Epithelial cell of proximal tubule (primary cell): ENCODE results near the gene RAPGEF4. TPM values are rescaled to one million over a fixed set of nuclear protein-coding genes. Genes with fewer than 3 reads are reported as not detected.
"Not testable (repeated sequence)": the region's sequence is repeated elsewhere in the genome, so short reads cannot be mapped to it uniquely, and the experiment has no call there.

Experiments used
- DNase-seq: peaks from one replicate; pipeline ENCODE4 v3.0.0-alpha.2; 2011; ENCODE audit warnings: low read depth
- H3K4me3 ChIP-seq: 2 replicates; pipeline ENCODE4 v1.5.1; 2011; ENCODE audit warnings: low read depth, mild to moderate bottlenecking, low read length
- total RNA-seq: library from RNA; depleted of rRNA; stranded (reverse); fragments of >200 nt; gene quantifications from 2 replicates; pipeline ENCODE4 v1.2.3, GENCODE V29; 2015
- TF ChIP-seq, protein P1 (sequence below): conservative IDR thresholded peaks from 2 replicates; pipeline ENCODE4 v1.5.1; 2012; ENCODE audit warnings: low read depth, mild to moderate bottlenecking, low read length

The RAPGEF4 gene
- total RNA-seq, 1 donor from 2014 or later, result 0.81 TPM

DNA sequence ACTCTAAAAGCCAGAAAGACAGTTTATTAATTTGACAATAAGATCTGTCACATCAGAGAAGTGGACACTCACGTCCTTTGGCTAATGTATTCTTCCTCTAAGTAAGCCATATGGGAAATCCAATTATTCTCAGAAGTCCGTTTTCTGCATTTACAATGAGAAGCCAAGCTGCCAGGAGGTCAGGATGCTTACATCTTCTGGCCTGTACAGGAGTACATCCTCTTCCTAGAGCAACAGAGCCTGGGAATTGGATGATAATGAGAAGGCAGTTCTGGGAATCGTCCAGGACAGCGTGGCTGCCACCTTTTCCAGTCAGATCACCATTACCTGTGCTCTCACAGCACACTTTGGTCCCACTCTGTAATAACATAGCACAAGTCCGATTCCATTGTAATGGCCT, 5.2 kb downstream of the RAPGEF4 start:
- TF ChIP-seq, protein P1, sequence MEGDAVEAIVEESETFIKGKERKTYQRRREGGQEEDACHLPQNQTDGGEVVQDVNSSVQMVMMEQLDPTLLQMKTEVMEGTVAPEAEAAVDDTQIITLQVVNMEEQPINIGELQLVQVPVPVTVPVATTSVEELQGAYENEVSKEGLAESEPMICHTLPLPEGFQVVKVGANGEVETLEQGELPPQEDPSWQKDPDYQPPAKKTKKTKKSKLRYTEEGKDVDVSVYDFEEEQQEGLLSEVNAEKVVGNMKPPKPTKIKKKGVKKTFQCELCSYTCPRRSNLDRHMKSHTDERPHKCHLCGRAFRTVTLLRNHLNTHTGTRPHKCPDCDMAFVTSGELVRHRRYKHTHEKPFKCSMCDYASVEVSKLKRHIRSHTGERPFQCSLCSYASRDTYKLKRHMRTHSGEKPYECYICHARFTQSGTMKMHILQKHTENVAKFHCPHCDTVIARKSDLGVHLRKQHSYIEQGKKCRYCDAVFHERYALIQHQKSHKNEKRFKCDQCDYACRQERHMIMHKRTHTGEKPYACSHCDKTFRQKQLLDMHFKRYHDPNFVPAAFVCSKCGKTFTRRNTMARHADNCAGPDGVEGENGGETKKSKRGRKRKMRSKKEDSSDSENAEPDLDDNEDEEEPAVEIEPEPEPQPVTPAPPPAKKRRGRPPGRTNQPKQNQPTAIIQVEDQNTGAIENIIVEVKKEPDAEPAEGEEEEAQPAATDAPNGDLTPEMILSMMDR, result no peak
- DNase-seq, result no peak
- no peak overlapping the region for H3K4me3 ChIP-seq

DNA sequence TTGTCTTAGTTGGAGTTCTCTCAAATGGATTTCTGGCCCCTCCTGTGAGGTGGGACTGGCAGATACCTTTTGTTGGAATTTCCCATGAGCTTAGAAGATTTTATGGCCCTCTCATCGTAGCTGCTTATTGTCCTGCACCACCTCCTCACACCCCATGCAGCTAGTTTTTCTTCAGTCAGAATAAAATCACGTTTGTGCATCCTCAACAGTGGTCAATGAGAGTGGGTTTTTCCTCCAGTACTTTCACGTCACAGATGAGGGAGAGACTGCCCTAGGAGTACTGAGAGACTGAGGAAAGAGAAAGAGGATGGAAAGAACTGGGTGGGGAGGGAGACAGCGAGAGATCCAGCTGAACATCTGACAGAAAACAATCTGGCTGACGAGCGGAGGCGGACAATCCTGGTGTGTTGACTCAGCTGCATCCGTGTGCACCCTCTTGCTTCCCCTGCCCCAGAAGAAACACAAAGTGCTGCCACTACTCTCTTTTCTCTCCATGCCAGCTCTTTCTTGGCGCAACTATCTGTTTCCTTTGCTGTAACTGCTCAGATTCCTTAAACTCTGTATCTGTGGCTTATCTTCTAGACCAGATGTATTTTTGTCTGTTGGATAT, 7.4 kb downstream of the RAPGEF4 start:
- no peak for DNase-seq
- no peak overlapping the region for H3K4me3 ChIP-seq
- TF ChIP-seq, protein P1, result no peak

DNA sequence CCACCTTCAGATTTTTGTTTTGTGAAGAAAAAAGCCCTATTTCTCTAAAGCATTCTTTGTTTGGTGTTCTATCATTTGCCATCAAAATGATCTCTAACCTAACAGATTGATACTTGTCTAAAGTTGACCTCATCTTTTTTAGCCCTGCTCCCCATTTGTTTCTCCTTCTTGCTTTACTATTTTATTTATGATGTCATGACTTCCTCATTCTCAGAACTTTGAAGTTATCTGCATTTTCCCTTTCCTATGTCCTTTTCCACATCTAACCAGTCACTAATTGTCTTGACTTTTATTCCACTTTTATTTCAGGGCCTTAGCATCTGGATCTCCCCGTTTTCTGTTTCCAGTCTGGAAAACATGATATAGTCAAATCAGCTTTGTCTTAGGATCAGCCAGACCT, 8.3 kb downstream of the RAPGEF4 start:
- no peak for DNase-seq
- no peak overlapping the region for H3K4me3 ChIP-seq
- TF ChIP-seq, protein P1, result no peak

DNA sequence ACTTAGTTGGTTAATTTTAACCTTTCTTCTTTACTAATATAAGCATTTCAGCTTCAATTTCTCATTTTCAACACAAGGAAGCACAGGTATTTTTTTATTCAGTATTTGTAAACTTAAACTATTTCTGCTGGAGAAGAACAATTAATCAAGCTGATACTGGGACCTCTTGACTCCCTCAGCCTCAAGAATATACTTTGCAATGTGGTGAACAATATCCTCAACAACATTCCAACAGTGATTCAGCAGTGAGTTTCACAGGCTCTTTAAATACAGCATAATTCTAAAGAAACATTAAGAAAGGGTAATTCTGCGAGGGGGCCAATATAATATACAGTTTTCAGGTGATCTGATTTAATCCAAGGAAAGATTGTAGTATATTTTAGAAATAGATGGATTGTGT, 10.0 kb downstream of the RAPGEF4 start:
- TF ChIP-seq, protein P1, result no peak
- H3K4me3 ChIP-seq, result no peak overlapping the region
- DNase-seq, result no peak

- DNase-seq, H3K4me3 ChIP-seq: not testable (repeated sequence)
Observed at GRCh38 chr2:172748543-172748942, 12.9 kb downstream of the RAPGEF4 start.

DNA sequence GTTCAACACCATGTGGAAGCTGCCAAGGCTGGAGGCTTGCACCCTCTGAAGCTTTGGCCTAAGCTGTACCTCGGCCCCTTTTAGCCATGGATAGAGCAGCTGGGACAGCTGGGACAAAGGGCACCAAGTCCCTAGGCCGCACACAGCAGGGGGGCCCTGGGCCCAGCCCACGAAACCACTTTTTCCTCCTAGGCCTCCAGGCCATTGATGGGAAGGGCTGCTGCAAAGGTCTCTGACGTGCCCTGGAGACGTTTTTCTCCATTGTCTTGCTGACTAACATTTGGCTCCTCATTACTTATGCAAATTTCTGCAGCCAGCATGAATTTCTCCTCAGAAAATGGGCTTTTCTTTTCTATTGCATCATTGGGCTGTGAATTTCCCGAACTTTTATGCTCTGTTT, 13.7 kb downstream of the RAPGEF4 start:
- H3K4me3 ChIP-seq, result no peak overlapping the region
- TF ChIP-seq, protein P1, result no peak
- no peak for DNase-seq

DNA sequence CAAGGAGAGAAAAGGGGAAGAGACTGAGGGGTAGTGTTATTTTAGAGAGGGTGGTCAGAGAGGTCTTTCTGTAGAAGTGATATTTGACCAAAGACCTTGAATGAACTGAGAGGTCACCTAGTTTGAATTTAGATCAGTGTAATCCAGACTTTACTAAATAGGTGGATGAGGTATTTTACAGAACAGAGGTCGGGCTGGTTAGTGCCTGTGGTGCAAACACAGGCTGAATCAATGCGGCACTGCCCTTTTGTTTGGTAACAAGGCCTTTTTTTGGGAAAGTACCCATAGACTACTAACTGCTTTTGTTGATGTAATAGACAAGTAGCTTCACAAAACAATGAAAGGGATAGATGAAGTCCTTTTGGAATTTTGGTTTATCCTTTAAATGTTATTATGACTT, 15.9 kb downstream of the RAPGEF4 start:
- H3K4me3 ChIP-seq, result no peak overlapping the region
- DNase-seq, result no peak
- TF ChIP-seq, protein P1, result no peak
